Psoas muscle (tissue), 8 donors: ENCODE data around the gene SLC8B1. TPM values are rescaled to one million over a fixed set of nuclear protein-coding genes. Genes with fewer than 3 reads are reported as not detected.

ENCODE experiments used
- ATAC-seq, 4 donors: fragments of 200-7000 bp; cut with Tn5 transposase; one replicate each; pipeline ENCODE4 v1.9.1; 2020; ENCODE audit warnings: moderate library complexity in 3 of 4, mild to moderate bottlenecking in 2 of 4
- DNase-seq, 2 donors: peaks; one replicate each; pipeline ENCODE4 v3.0.0-alpha.2; 2020
- H3K27ac ChIP-seq: fragments of 200-600 bp; one replicate; pipeline ENCODE4 v1.8.0; 2022
- H3K27me3 ChIP-seq, 3 donors: fragments of 200-600 bp in 1 of 3; one replicate each; pipeline versions ENCODE4 v1.6.1 to v1.8.0; 2013 to 2022; ENCODE audit warnings: low read length in 2 of 3, mild to moderate bottlenecking in 2 of 3, moderate library complexity in 1 of 3; ENCODE audit not compliant: insufficient read depth in 3 of 3
- H3K36me3 ChIP-seq, 2 donors: fragments of 200-600 bp in 1 of 2; one replicate each; pipeline versions ENCODE4 v1.6.1 to v1.8.0; 2013 to 2022; ENCODE audit warnings: low read depth in 1 of 2, mild to moderate bottlenecking in 1 of 2, moderate library complexity in 1 of 2; ENCODE audit not compliant: insufficient read depth in 1 of 2
- H3K4me1 ChIP-seq: fragments of 200-600 bp; one replicate; pipeline ENCODE4 v1.8.0; 2022
- H3K4me3 ChIP-seq: fragments of 200-600 bp; one replicate; pipeline ENCODE4 v1.8.0; 2022; ENCODE audit warnings: mild to moderate bottlenecking
- H3K9me3 ChIP-seq: fragments of 200-600 bp; one replicate; pipeline ENCODE4 v1.8.0; 2022
- CTCF ChIP-seq: fragments of 200-600 bp; IDR thresholded peaks from one replicate; pipeline ENCODE4 v1.8.0; 2022; ENCODE audit warnings: antibody characterized with exemption
- WGBS, 3 donors: extraction: QIAGEN DNeasy Blood & Tissue Kit; methylation state at CpG; one replicate each; pipeline versions ENCODE4 v1.1.6 to v1.1.7; 2013; 5-methylcytosine and 5-hydroxymethylcytosine counted together
- intact Hi-C, 2 donors: fragments of 100-400 bp; cut with DNase I; formaldehyde crosslinking; loops; one replicate each; pipeline versions ENCODE4 v1.11.0 to v1.14.2; 2022
- polyA plus RNA-seq, 3 donors: library from polyadenylated mRNA; stranded (reverse); fragments of 200-250 nt; gene quantifications; one replicate each; pipeline ENCODE4 v1.2.3, GENCODE V29; 2013
- total RNA-seq, 4 donors: library from RNA; stranded (reverse); fragmentation: NEBNext Ultra II Directional in 2 of 4; extraction: Animal tissue kit (Norgen Biotek cat#: 25700) in 2 of 4; gene quantifications; one replicate each; pipeline versions ENCODE4 v1.2.1 to v1.2.4, GENCODE V29; 2021 to 2023
- donor health status: healthy with polysubstance abuse.
- donor health status: DM: no; HTN: no; CAD: no; lungs with moderate emphysema.
- donor health status: Bipolar disorder and iron deficiency.
- donor health status: healthy.
- donor health status: DM: yes; HTN: yes; CAD: no.
- donor health status: DM: no; HTN: no; CAD: no.
- donor health status: DM: no; HTN: no; CAD: no.
- donor health status: DM: yes; HTN: yes; CAD: no.

SLC8B1 gene
- total and polyA plus RNA-seq, 7 donors = 5.7 to 10.3 (median 9.2) TPM

GRCh38 chr12:113374823-113375428 lies 40.0 kb upstream of the SLC8B1 start:
- Histone ChIP-seq H3K27ac (no peak overlapping the region), H3K9me3 (no peaks in the 10 kb centered on the region), H3K4me3 (no peak overlapping the region), H3K36me3 (peaks cover 0 to 89% of the 10 kb centered on the region in 2 donors), H3K27me3 (no peaks in the 10 kb centered on the region), H3K4me1 (no peaks in the 10 kb centered on the region)
- WGBS, 3 donors = 78 to 87% (median 86%) methylated on average over 4 of the region's 4 CpGs
- intact Hi-C loops = no loop called here
- DNase-seq (no peak), ATAC-seq (no peak)
- no peak for TF ChIP-seq CTCF

- Histone ChIP-seq H3K4me3 (no peak overlapping the region), H3K36me3 (peaks cover 0 to 84% of the 10 kb centered on the region in 2 donors), H3K27me3 (no peaks in the 10 kb centered on the region), H3K27ac (no peak overlapping the region), H3K9me3 (no peaks in the 10 kb centered on the region), H3K4me1 (no peaks in the 10 kb centered on the region)
- DNase-seq = no peak
- intact Hi-C loops = no loop called here
- no peak for ATAC-seq
- WGBS, 3 donors = 78 to 88% (median 82%) methylated on average over 3 of the region's 3 CpGs
- TF ChIP-seq CTCF = no peak
Measured at GRCh38 chr12:113373969-113374368, 39.1 kb upstream of the SLC8B1 start.

GRCh38 chr12:113373440-113373839 lies 38.5 kb upstream of the SLC8B1 start:
- no peak for ATAC-seq
- no peaks in the 10 kb centered on the region for H3K27me3 ChIP-seq
- no peak overlapping the region for H3K27ac ChIP-seq
- peaks cover 0 to 84% of the 10 kb centered on the region in 2 donors for H3K36me3 ChIP-seq
- no peak overlapping the region for H3K4me3 ChIP-seq
- no peak for DNase-seq
- no peaks in the 10 kb centered on the region for H3K4me1 ChIP-seq
- no peak for TF ChIP-seq CTCF
- intact Hi-C loops = no loop called here
- WGBS, 3 donors = 98 to 100% (median 98%) methylated on average over 3 of the region's 3 CpGs
- no peaks in the 10 kb centered on the region for H3K9me3 ChIP-seq

GRCh38 chr12:113372371-113372770 lies 37.5 kb upstream of the SLC8B1 start:
- H3K4me1 ChIP-seq = peaks cover 3% of the 10 kb centered on the region
- DNase-seq (no peak), ATAC-seq (no peak)
- peaks cover 0 to 74% of the 10 kb centered on the region in 2 donors for H3K36me3 ChIP-seq
- no peak overlapping the region for H3K27ac ChIP-seq
- no peaks in the 10 kb centered on the region for H3K9me3 ChIP-seq
- no peaks in the 10 kb centered on the region for H3K27me3 ChIP-seq
- no peak overlapping the region for H3K4me3 ChIP-seq
- TF ChIP-seq CTCF = no peak
- intact Hi-C loops = no loop called here
- 92 to 97% (median 92%) methylated on average over 9 of the region's 9 CpGs for WGBS, 3 donors

- WGBS, 3 donors = 97 to 98% (median 97%) methylated on average over 6 of the region's 6 CpGs
- ATAC-seq = no peak
- H3K36me3 ChIP-seq = peaks cover 0 to 68% of the 10 kb centered on the region in 2 donors
- no peak for DNase-seq
- no peak overlapping the region for H3K4me3 ChIP-seq
- TF ChIP-seq CTCF = no peak
- H3K27ac ChIP-seq = no peak overlapping the region
- H3K27me3 ChIP-seq = no peaks in the 10 kb centered on the region
- no peaks in the 10 kb centered on the region for H3K9me3 ChIP-seq
- H3K4me1 ChIP-seq = peaks cover 7% of the 10 kb centered on the region
- intact Hi-C loops = no loop called here
Measured at GRCh38 chr12:113371808-113372207, 36.9 kb upstream of the SLC8B1 start.
